Neural progenitor cell (in vitro differentiated cells): ENCODE data around the gene SIAH3. TPM values are rescaled to one million over a fixed set of nuclear protein-coding genes. Genes with fewer than 3 reads are reported as not detected.

ENCODE experiments used
- DNase-seq: peaks from one replicate; pipeline ENCODE4 v3.0.0-alpha.2; 2016; ENCODE audit warnings: low spot score
- H2AFZ ChIP-seq: fragments of 200-600 bp; sonication (generic); replicated peaks from 2 replicates; pipeline ENCODE4 v1.6.1; 2016; ENCODE audit warnings: antibody characterized with exemption
- H3F3A ChIP-seq: fragments of 200-600 bp; sonication (generic); 2 replicates; pipeline ENCODE4 v1.6.1; 2016; ENCODE audit warnings: antibody characterized with exemption, low read depth
- H3K27ac ChIP-seq: fragments of 200-600 bp; sonication (generic); 2 replicates; pipeline ENCODE4 v1.5.1; 2016; ENCODE audit warnings: mild to moderate bottlenecking
- H3K27me3 ChIP-seq: fragments of 200-600 bp; sonication (generic); 2 replicates; pipeline ENCODE4 v1.6.1; 2016; ENCODE audit warnings: mild to moderate bottlenecking, moderate library complexity
- H3K36me3 ChIP-seq: fragments of 200-600 bp; sonication (generic); 2 replicates; pipeline ENCODE4 v1.5.1; 2016
- H3K4me1 ChIP-seq: fragments of 200-600 bp; sonication (generic); 2 replicates; pipeline ENCODE4 v1.6.1; 2016; ENCODE audit warnings: mixed run types
- H3K4me2 ChIP-seq: fragments of 200-600 bp; sonication (generic); 2 replicates; pipeline ENCODE4 v1.6.1; 2016
- H3K4me3 ChIP-seq: fragments of 200-600 bp; sonication (generic); 2 replicates; pipeline ENCODE4 v1.5.1; 2016
- H3K79me2 ChIP-seq: fragments of 200-600 bp; sonication (generic); 2 replicates; pipeline ENCODE4 v1.6.1; 2016; ENCODE audit warnings: low read depth
- H3K9ac ChIP-seq: fragments of 200-600 bp; sonication (generic); 2 replicates; pipeline ENCODE4 v1.6.1; 2016
- H3K9me3 ChIP-seq: fragments of 200-600 bp; sonication (generic); 2 replicates; pipeline ENCODE4 v1.5.1; 2016; ENCODE audit warnings: low read depth
- H4K20me1 ChIP-seq: fragments of 200-600 bp; sonication (generic); 2 replicates; pipeline ENCODE4 v1.6.1; 2016; ENCODE audit warnings: low read depth
- H3K27ac Mint-ChIP-seq: 3 replicates; pipeline ENCODE4 v1.8.0; 2021; ENCODE audit warnings: mixed read lengths
- H3K27me3 Mint-ChIP-seq: 2 replicates; pipeline ENCODE4 v1.8.0; 2022; ENCODE audit warnings: low read depth, mild to moderate bottlenecking, inconsistent platforms, moderate library complexity, mixed read lengths; ENCODE audit not compliant: insufficient read depth
- H3K36me3 Mint-ChIP-seq: 3 replicates; pipeline ENCODE4 v1.8.0; 2021; ENCODE audit warnings: mixed read lengths
- H3K4me1 Mint-ChIP-seq: 3 replicates; pipeline ENCODE4 v1.8.0; 2021; ENCODE audit warnings: mixed read lengths
- H3K4me3 Mint-ChIP-seq: 3 replicates; pipeline ENCODE4 v1.8.0; 2021; ENCODE audit warnings: mild to moderate bottlenecking, moderate library complexity, mixed read lengths
- H3K9me3 Mint-ChIP-seq: 3 replicates; pipeline ENCODE4 v1.8.0; 2020; ENCODE audit warnings: mixed read lengths
- CTCF ChIP-seq: fragments of 200-600 bp; sonication (generic); IDR thresholded peaks from 2 replicates; pipeline ENCODE4 v1.5.1; 2017; ENCODE audit warnings: antibody characterized with exemption, mild to moderate bottlenecking
- EZH2 ChIP-seq: fragments of 200-600 bp; sonication (generic); IDR thresholded peaks from 2 replicates; pipeline ENCODE4 v1.6.1; 2017; ENCODE audit warnings: antibody characterized with exemption, mild to moderate bottlenecking, moderate library complexity
- EZH2phosphoT487 ChIP-seq: fragments of 200-600 bp; sonication (generic); IDR thresholded peaks from 2 replicates; pipeline ENCODE4 v1.6.1; 2017; ENCODE audit warnings: antibody characterized with exemption
- total RNA-seq: library from RNA; depleted of rRNA; stranded (reverse); fragments of >200 nt; gene quantifications from 2 replicates; pipeline ENCODE4 v1.2.3, GENCODE V29; 2015; ENCODE audit warnings: low replicate concordance

The SIAH3 gene
- total RNA-seq, 1 donor from 2014 or later = not detected

- Mint-ChIP-seq H3K27me3 (peaks cover 16% of the 10 kb centered on the region), H3K36me3 (peaks cover 2% of the 10 kb centered on the region), H3K4me3 (no peak overlapping the region), H3K27ac (no peak overlapping the region), H3K4me1 (peaks cover 68% of the 10 kb centered on the region), H3K9me3 (peaks cover 7% of the 10 kb centered on the region)
- Histone ChIP-seq H3K9ac (no peak overlapping the region), H3K4me3 (no peak overlapping the region), H3K36me3 (no peaks in the 10 kb centered on the region), H3K27me3 (no peaks in the 10 kb centered on the region), H3K27ac (no peak overlapping the region), H2AFZ (no peak overlapping the region), H3K4me2 (no peak overlapping the region), H3K79me2 (no peaks in the 10 kb centered on the region), H3K9me3 (no peaks in the 10 kb centered on the region), H4K20me1 (no peaks in the 10 kb centered on the region), H3F3A (no peaks in the 10 kb centered on the region), H3K4me1 (peaks cover 40% of the 10 kb centered on the region)
- DNase-seq = no peak
- no peak for TF ChIP-seq CTCF
- no peak for TF ChIP-seq EZH2
- no peak for TF ChIP-seq EZH2phosphoT487
Observed at GRCh38 chr13:45773944-45774343, 77.6 kb downstream of the SIAH3 start.

- Histone ChIP-seq H3K79me2 (no peaks in the 10 kb centered on the region), H3K36me3 (no peaks in the 10 kb centered on the region), H3K9ac (no peak overlapping the region), H2AFZ (no peak overlapping the region), H3K27me3 (no peaks in the 10 kb centered on the region), H3K27ac (no peak overlapping the region), H3K9me3 (no peaks in the 10 kb centered on the region), H3K4me3 (no peak overlapping the region), H3F3A (peaks cover 3% of the 10 kb centered on the region), H3K4me2 (no peak overlapping the region), H4K20me1 (no peaks in the 10 kb centered on the region), H3K4me1 (peaks cover 47% of the 10 kb centered on the region)
- H3K4me3 Mint-ChIP-seq = no peak overlapping the region
- peaks cover 7% of the 10 kb centered on the region for H3K9me3 Mint-ChIP-seq
- H3K4me1 Mint-ChIP-seq = peaks cover 68% of the 10 kb centered on the region
- TF ChIP-seq EZH2phosphoT487 (no peak), EZH2 (no peak), CTCF (no peak)
- H3K27me3 Mint-ChIP-seq = peaks cover 14% of the 10 kb centered on the region
- DNase-seq = no peak
- no peak overlapping the region for H3K27ac Mint-ChIP-seq
- peaks cover 2% of the 10 kb centered on the region for H3K36me3 Mint-ChIP-seq
Observed at GRCh38 chr13:45773236-45773635, 78.3 kb downstream of the SIAH3 start.

GRCh38 chr13:45770886-45771285 lies 80.7 kb downstream of the SIAH3 start:
- H2AFZ ChIP-seq = no peak overlapping the region
- peaks cover 36% of the 10 kb centered on the region for H3K4me1 ChIP-seq
- H3K9me3 Mint-ChIP-seq = peaks cover 7% of the 10 kb centered on the region
- no peak for TF ChIP-seq EZH2
- TF ChIP-seq CTCF = no peak
- TF ChIP-seq EZH2phosphoT487 = no peak
- H3K9me3 ChIP-seq = no peaks in the 10 kb centered on the region
- no peak overlapping the region for H3K9ac ChIP-seq
- no peaks in the 10 kb centered on the region for H4K20me1 ChIP-seq
- H3K27me3 ChIP-seq = no peaks in the 10 kb centered on the region
- no peaks in the 10 kb centered on the region for H3K79me2 ChIP-seq
- H3K27ac ChIP-seq = no peak overlapping the region
- H3K36me3 Mint-ChIP-seq = peaks cover 2% of the 10 kb centered on the region
- no peaks in the 10 kb centered on the region for H3K36me3 ChIP-seq
- no peak overlapping the region for H3K4me3 ChIP-seq
- H3K4me1 Mint-ChIP-seq = peaks cover 49% of the 10 kb centered on the region
- no peak overlapping the region for H3K27ac Mint-ChIP-seq
- no peak for DNase-seq
- no peak overlapping the region for H3K4me3 Mint-ChIP-seq
- no peak overlapping the region for H3K4me2 ChIP-seq
- peaks cover 14% of the 10 kb centered on the region for H3K27me3 Mint-ChIP-seq
- H3F3A ChIP-seq = peaks cover 3% of the 10 kb centered on the region
